T-helper 1 cell treated with Interleukin-12 subunit alpha and Interleukin-12 subunit beta and Interleukin-4 antibody, amounts not matched to agents 30 ng/mL and 1 ng/mL, for 36 hours (primary cell): ENCODE data around the gene SELPLG. TPM values are rescaled to one million over a fixed set of nuclear protein-coding genes. Genes with fewer than 3 reads are reported as not detected.
"Not testable (repeated sequence)": the region's sequence is repeated elsewhere in the genome, so short reads cannot be mapped to it uniquely, and the experiment has no call there.

Experiments used
- intact Hi-C: fragments of 100-400 bp; cut with micrococcal nuclease; formaldehyde crosslinking; loops from one replicate; pipeline ENCODE4 v1.15.1; 2024
- total RNA-seq: library from RNA; stranded (reverse); gene quantifications from 2 replicates; pipeline ENCODE4 v1.2.3, GENCODE V29; 2022

The SELPLG gene
- total RNA-seq, 1 donor from 2014 or later: 239 TPM

- intact Hi-C loops: no loop called here
Measured at GRCh38 chr12:108640802-108641445, 7.2 kb upstream of the SELPLG start.

GRCh38 chr12:108638997-108639822 is 5.5 kb upstream of the SELPLG start:
- intact Hi-C loops: no loop called here

- intact Hi-C loops: no loop called here
Measured at GRCh38 chr12:108638141-108638827, 4.6 kb upstream of the SELPLG start.

- intact Hi-C loops: no loop called here
Measured at GRCh38 chr12:108637222-108637971, 3.7 kb upstream of the SELPLG start.

- intact Hi-C loops: loop anchor here (1.0 to 2.0 kb wide), 6 partner anchors 8 to 221 kb away; partner anchors contain the start of genes CORO1C and SSH1
Measured at GRCh38 chr12:108635997-108636808, 2.5 kb upstream of the SELPLG start.

- intact Hi-C loops: loop anchor here (1.0 to 2.0 kb wide), 5 partner anchors 11 to 221 kb away; partner anchors contain the start of genes CORO1C and SSH1
Measured at GRCh38 chr12:108635201-108635996, 1.7 kb upstream of the SELPLG start.

GRCh38 chr12:108634341-108634751 is 652 bp upstream of the SELPLG start:
- intact Hi-C loops: loop anchor here (1.0 to 2.0 kb wide), 5 partner anchors 56 to 459 kb away; partner anchors contain the start of genes ALKBH2 and SSH1

- intact Hi-C loops: loop anchor here (1.0 to 2.0 kb wide), 3 partner anchors 16 to 420 kb away; partner anchors contain the start of genes FICD and USP30
Measured at GRCh38 chr12:108633081-108633533, 587 bp downstream of the SELPLG start.

- intact Hi-C loops: not testable (repeated sequence)
Measured at GRCh38 chr12:108631261-108631660, 2.4 kb downstream of the SELPLG start.

- intact Hi-C loops: no loop called here
Measured at GRCh38 chr12:108630481-108631207, 3.0 kb downstream of the SELPLG start.

- intact Hi-C loops: loop anchor here (1.0 to 2.0 kb wide), 4 partner anchors 67 to 847 kb away; partner anchors contain the start of genes ALKBH2, FICD, KCTD10 and UBE3B
Measured at GRCh38 chr12:108629824-108630476, 3.7 kb downstream of the SELPLG start.

- intact Hi-C loops: loop anchor here (1.0 to 2.0 kb wide), 4 partner anchors 66 to 848 kb away; partner anchors contain the start of genes ALKBH2, FICD, KCTD10 and UBE3B
Measured at GRCh38 chr12:108629151-108629550, 4.5 kb downstream of the SELPLG start.

GRCh38 chr12:108627134-108627920 is 6.4 kb downstream of the SELPLG start:
- intact Hi-C loops: no loop called here

GRCh38 chr12:108625228-108625627 is 8.5 kb downstream of the SELPLG start:
- intact Hi-C loops: no loop called here

- intact Hi-C loops: no loop called here
Measured at GRCh38 chr12:108623577-108623976, 10.1 kb downstream of the SELPLG start.

- intact Hi-C loops: no loop called here
Measured at GRCh38 chr12:108622921-108623514, 10.7 kb downstream of the SELPLG start.
